OCI-LY3 (cell line): ENCODE measurements around the gene C1orf226.

Experiments
- EZH2phosphoT487 ChIP-seq: fragments of 200-600 bp; shearing (Covaris generic); IDR thresholded peaks from 2 replicates; pipeline ENCODE4 v1.6.1; 2018; ENCODE audit warnings: antibody characterized with exemption, mixed run types, low read depth
- TF ChIP-seq, protein P1 (sequence below): fragments of 200-600, 300-600 bp; sonication (generic); IDR thresholded peaks from 2 replicates; pipeline ENCODE4 v1.5.1; 2014; ENCODE audit warnings: antibody characterized with exemption, low read length, low read depth

GRCh38 chr1:162390396-162391185 lies 9.1 kb downstream of the C1orf226 start:
- TF ChIP-seq, protein P1, sequence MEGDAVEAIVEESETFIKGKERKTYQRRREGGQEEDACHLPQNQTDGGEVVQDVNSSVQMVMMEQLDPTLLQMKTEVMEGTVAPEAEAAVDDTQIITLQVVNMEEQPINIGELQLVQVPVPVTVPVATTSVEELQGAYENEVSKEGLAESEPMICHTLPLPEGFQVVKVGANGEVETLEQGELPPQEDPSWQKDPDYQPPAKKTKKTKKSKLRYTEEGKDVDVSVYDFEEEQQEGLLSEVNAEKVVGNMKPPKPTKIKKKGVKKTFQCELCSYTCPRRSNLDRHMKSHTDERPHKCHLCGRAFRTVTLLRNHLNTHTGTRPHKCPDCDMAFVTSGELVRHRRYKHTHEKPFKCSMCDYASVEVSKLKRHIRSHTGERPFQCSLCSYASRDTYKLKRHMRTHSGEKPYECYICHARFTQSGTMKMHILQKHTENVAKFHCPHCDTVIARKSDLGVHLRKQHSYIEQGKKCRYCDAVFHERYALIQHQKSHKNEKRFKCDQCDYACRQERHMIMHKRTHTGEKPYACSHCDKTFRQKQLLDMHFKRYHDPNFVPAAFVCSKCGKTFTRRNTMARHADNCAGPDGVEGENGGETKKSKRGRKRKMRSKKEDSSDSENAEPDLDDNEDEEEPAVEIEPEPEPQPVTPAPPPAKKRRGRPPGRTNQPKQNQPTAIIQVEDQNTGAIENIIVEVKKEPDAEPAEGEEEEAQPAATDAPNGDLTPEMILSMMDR = no peak
- TF ChIP-seq EZH2phosphoT487 = no peak
